Measurements from ENCODE around the gene KCNK5.

KCNK5 gene

GRCh38 chr6:39240155-39240757 is 11.0 kb upstream of the KCNK5 start:
- no peak for DNase-seq (ENCODE audit: low read depth, low spot score)

DNA sequence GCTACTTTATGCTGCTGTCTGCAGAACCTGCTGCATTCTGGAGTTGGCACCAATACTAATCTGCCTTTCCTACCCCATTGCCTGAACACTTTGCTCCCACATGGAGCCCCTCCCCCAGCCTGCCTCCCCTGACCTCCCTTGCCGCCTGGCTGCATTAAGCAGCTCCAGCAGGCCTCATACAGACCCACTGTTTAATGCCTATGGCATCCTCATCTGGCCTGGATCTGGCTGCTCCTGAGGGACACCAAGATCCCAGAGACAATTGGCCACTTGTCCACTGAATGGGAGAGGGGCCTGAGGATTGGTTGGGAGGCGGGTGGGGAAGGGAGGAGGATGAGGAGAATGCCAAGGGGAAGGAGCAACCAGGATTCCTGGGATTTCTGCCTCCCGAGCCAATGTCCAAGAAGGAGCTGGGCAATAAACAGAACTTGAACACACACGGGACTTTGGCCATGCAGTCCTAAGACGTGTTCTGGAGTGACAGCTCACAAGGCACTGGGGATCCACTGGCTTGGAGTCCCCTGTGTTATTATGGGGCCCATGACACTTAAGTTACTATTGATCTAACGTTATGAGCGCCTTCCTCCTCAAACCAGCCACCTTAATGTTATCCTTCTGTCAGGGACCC is 10.4 kb upstream of the KCNK5 start:
- no peak for DNase-seq (ENCODE audit: low read depth, low spot score)

DNA sequence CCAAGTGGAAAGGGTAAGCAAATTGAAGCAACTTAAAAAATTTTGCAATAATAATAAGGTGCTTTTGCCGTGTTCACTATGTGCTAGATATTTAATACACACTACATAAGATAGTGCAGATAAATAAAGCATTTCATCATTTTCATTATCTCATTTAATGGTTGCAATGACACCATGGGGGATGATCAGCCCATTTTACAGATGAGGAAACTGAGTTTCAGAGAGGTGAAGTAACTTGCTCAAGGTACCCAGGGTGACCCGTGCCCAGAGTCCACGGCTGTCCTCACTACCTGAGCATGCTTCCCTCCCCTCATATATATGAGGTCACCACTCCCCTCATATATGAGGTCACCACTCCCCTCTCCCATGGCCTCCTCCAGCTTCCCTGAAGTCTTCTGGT is 7.5 kb upstream of the KCNK5 start:
- no peak for DNase-seq (ENCODE audit: low read depth, low spot score)

DNA sequence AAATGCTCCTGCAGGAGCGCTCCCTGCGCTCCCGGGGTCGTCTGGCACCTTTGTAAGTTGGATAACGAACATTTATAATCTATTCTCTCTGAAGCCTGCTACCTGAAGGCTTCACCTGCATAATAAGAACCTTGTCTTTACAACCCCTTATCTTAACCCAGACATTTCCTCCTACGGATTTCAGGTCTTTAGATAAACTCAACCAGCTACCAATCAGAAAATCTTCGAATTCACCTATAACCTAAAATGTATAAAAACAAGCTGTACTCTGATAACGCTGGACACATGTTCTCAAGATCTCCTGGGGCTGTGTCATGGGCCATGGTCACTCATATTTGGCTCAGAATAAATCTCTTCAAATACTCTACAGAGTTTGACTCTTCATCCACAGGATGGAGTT is 4.1 kb upstream of the KCNK5 start:
- no peak for DNase-seq (ENCODE audit: low read depth, low spot score)

DNA sequence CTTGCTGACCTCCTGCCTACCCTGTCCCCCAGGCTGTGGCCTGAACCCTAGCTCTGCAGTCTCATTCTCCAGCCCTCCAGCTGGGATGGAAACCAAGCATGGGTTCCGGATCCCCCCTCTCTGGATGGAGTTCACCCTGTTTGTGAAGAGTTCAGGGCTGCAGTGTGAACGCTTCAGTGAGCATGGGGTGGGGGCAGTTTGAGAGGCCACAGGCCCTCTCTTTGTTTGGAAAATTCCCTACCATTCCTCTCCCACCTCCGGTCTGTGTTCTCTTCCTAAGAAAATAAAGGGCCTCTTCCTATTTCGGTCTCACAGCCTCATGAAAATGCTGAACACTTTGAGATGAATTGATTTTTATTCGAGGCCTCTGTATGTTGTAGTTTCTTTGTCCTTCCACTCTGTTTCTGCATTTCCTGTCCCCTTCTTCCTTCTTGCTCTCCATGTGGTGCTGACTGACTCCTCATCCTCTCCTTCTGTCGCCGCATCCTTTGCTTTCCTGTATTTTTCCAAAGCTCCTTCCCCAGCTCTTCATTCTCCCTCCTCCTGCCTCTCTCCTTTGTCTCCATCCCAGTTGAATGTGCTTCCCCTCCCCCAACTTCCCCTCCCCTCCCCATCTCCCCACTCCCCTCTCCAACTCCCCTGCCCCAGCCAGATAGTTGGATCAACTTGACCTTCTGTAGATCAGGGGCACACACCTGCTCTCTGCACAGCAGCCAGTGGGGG is 2.4 kb upstream of the KCNK5 start:
- no peak for DNase-seq (ENCODE audit: low read depth, low spot score)

GRCh38 chr6:39230654-39231035 is 1.4 kb upstream of the KCNK5 start:
- DNase-seq (ENCODE audit: low read depth, low spot score), result no peak

- DNase-seq (ENCODE audit: low read depth, low spot score), result no peak
These were observed 934 bp downstream of the KCNK5 start for GRCh38 chr6:39228111-39228971.

GRCh38 chr6:39227476-39227875 is 1.8 kb downstream of the KCNK5 start:
- no peak for DNase-seq (ENCODE audit: low read depth, low spot score)

- no peak for DNase-seq (ENCODE audit: low read depth, low spot score)
These were observed 2.5 kb downstream of the KCNK5 start for GRCh38 chr6:39226639-39227329.

DNA sequence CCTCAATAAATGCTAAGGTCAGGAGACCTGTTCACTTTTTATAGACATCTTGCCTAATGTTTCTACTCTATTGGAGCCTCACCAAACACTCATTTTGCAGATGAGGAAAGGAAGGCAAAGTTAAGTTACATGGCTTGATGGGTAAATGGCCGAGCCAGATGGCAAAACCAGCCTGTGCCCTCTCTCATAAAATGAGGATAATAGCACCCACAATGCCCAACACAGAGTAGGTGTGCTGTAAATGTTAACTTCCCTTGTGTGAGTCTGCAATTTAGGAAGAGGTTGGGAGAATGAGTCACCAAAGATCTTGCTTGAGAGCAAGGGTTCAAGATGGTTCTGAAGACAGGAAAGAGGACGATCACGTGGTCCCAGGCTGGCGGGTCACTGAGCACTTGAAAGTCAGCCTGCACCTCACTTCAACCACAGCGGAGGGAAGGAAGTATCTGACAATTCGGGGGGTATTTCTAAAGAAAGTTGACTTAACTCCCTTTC is 3.3 kb downstream of the KCNK5 start:
- no peak for DNase-seq (ENCODE audit: low read depth, low spot score)

GRCh38 chr6:39225543-39225942 is 3.7 kb downstream of the KCNK5 start:
- no peak for DNase-seq (ENCODE audit: low read depth, low spot score)

- DNase-seq (ENCODE audit: low read depth, low spot score), result no peak
These were observed 4.6 kb downstream of the KCNK5 start for GRCh38 chr6:39224523-39225182.

DNA sequence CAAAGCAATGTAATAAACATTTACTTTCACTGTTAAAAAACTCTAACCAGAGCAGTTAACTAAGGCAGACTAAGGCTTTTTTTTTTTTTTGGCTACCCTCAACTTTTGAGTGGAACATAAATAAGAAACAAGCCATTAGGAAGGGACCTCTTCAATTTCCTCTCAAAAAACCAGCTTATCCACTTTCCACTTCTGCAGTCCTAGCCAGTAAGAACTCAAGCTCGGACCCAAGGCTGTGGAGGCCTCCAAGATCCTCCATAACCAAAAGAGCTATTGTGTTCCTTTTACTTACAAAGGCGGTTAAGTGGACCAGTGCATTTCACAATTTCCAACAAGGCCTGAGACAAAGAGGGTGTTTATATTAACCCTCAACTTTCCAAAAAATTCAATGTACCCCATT is 5.3 kb downstream of the KCNK5 start:
- DNase-seq (ENCODE audit: low read depth, low spot score), result no peak

DNA sequence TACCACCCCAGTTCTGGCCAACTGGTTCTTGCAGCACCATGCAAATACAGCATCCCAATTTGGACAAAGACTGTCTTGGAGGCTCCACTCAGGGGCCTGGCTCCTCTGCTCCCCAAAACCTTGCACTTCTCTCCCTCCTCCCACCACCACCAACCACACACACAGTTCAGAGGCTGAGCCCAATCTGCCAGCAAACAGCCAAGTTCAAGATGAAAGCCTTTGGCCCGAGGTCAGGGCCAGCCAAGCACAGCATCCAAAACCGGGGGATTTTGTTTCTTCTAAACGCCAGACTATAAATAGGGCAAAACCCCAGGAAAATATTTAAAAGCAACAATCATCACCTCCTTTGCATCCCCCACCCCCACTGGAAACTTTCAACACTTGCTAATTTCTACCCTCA is 5.7 kb downstream of the KCNK5 start:
- DNase-seq (ENCODE audit: low read depth, low spot score), result no peak

GRCh38 chr6:39223061-39223460 is 6.2 kb downstream of the KCNK5 start:
- no peak for DNase-seq (ENCODE audit: low read depth, low spot score)

- no peak for DNase-seq (ENCODE audit: low read depth, low spot score)
These were observed 7.3 kb downstream of the KCNK5 start for GRCh38 chr6:39221779-39222641.

GRCh38 chr6:39221115-39221514 is 8.2 kb downstream of the KCNK5 start:
- no peak for DNase-seq (ENCODE audit: low read depth, low spot score)

- DNase-seq (ENCODE audit: low read depth, low spot score), result no peak
These were observed 10.3 kb downstream of the KCNK5 start for GRCh38 chr6:39218868-39219567.

DNA sequence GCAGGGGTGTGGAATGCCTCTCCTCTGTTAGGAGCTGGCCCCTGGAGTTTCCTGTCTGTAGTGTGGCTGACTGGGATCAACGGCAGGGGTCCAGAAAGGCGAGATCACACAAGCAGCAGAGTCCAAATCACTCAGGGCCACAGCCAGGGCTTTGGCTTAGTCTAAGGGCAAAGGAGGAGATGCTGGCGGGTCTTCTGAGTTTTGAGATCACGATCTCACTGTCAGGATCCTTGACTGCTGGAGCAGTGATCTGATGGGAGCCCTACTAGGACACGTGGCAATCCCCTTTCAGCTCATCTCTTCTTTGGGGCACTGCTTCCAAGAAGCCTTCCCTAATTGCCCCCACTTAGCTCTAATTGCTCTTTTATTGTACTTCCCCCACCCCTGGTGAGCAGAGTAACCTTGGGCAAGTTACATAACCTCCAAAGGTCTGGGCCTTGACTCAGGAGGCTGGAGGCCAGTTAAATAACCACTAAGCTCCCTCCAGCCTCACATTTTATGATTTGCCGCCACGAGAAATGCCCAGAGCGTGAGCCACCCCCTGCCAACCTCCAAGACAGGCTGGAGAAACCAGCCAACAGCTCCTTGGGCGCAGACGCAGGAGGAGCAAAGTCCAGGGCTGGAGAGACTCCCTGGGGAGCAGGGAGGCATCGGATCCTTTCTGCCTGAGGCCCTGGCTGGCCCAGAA is 12.0 kb downstream of the KCNK5 start:
- DNase-seq (ENCODE audit: low read depth, low spot score), result no peak
